Cardiac muscle cell (in vitro differentiated cells and primary cell): ENCODE data around the gene CCDC102A. TPM values are rescaled to one million over a fixed set of nuclear protein-coding genes. Genes with fewer than 3 reads are reported as not detected.

Experiments used
- DNase-seq, 2 donors: peaks; one replicate each; pipeline versions ENCODE4 v3.0.0 to v3.0.0-alpha.2; 2010 to 2017; ENCODE audit warnings: low read depth in 1 of 2, low spot score in 1 of 2
- H3K27ac ChIP-seq: fragments of 200-600 bp; sonication (generic); 2 replicates; pipeline ENCODE4 v1.5.1; 2016
- H3K27me3 ChIP-seq: fragments of 200-600 bp; sonication (generic); 2 replicates; pipeline ENCODE4 v1.6.0; 2016; ENCODE audit warnings: control low read depth
- H3K36me3 ChIP-seq: fragments of 200-600 bp; sonication (generic); 2 replicates; pipeline ENCODE4 v1.5.1; 2016; ENCODE audit warnings: control low read depth
- H3K4me1 ChIP-seq: fragments of 200-600 bp; sonication (generic); 2 replicates; pipeline ENCODE4 v1.8.1; 2017; ENCODE audit warnings: low read depth, mild to moderate bottlenecking, mixed run types
- H3K4me3 ChIP-seq: fragments of 200-600 bp; sonication (generic); 2 replicates; pipeline ENCODE4 v1.5.1; 2016; ENCODE audit warnings: mild to moderate bottlenecking
- H3K9me3 ChIP-seq: fragments of 200-600 bp; sonication (generic); 2 replicates; pipeline ENCODE4 v1.5.1; 2017; ENCODE audit warnings: low read depth, mild to moderate bottlenecking, control low read depth
- polyA plus RNA-seq: library from polyadenylated mRNA; unstranded; fragments of >200 nt; fragmentation: Nextera tagmentation; extraction: Ambion mirVana; gene quantifications from 2 replicates; pipeline ENCODE4 v1.2.1, GENCODE V29; 2016
- total RNA-seq: library from RNA; depleted of rRNA; stranded (reverse); fragments of >200 nt; gene quantifications from 2 replicates; pipeline ENCODE4 v1.2.3, GENCODE V29; 2016
- TF ChIP-seq, protein P1 (sequence below): IDR thresholded peaks from 2 replicates; pipeline ENCODE4 v1.5.1; 2012; ENCODE audit warnings: low read depth, mild to moderate bottlenecking, low read length

Gene CCDC102A
- total and polyA plus RNA-seq, 2 experiments from 2014 or later = 30.1 to 51.9 TPM

DNA sequence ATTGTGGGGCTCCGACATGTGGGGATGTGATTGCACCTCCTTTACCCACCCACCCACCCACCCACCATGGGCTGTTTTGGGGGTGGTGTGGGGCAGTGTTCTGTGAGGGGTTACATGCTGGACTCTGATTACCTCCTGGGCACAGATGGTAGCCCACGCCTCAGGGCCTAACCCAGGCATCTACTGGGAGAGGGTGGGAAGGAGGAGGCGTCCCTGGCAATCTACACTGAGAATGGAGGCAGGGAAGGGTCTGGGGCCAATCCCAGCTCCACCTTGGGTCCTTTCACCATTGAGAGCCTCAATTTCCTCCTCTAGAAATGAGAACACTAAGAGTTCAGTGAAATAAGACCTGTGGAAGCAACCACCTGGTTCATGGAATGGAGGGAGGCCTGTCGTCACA is 38.3 kb downstream of the CCDC102A start:
- TF ChIP-seq, protein P1, sequence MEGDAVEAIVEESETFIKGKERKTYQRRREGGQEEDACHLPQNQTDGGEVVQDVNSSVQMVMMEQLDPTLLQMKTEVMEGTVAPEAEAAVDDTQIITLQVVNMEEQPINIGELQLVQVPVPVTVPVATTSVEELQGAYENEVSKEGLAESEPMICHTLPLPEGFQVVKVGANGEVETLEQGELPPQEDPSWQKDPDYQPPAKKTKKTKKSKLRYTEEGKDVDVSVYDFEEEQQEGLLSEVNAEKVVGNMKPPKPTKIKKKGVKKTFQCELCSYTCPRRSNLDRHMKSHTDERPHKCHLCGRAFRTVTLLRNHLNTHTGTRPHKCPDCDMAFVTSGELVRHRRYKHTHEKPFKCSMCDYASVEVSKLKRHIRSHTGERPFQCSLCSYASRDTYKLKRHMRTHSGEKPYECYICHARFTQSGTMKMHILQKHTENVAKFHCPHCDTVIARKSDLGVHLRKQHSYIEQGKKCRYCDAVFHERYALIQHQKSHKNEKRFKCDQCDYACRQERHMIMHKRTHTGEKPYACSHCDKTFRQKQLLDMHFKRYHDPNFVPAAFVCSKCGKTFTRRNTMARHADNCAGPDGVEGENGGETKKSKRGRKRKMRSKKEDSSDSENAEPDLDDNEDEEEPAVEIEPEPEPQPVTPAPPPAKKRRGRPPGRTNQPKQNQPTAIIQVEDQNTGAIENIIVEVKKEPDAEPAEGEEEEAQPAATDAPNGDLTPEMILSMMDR = no peak
- peaks cover 35% of the 10 kb centered on the region for H3K4me1 ChIP-seq
- H3K27ac ChIP-seq = peak overlapping the region; percentile 83
- no peaks in the 10 kb centered on the region for H3K36me3 ChIP-seq
- no peak for DNase-seq
- no peaks in the 10 kb centered on the region for H3K9me3 ChIP-seq
- no peaks in the 10 kb centered on the region for H3K27me3 ChIP-seq
- no peak overlapping the region for H3K4me3 ChIP-seq

DNA sequence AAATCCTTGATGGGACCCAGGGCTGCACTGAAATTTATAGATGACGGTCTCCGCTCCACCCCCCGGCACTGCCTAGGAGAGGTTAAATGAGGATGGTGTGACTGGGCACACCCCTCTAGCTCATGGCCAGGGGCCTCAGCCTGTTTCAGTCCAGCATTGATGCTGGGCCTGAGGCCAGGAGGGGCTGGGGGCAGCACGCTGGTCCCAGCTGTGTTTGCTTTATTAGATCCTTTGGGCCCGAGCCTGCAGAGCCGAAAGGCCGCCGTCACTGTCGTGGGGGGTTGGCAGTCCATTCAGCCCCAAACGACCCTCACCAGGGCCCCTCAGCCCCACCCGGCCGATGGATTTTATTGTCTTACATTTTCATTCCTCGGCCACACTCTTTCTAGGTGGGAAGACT is 39.2 kb downstream of the CCDC102A start:
- no peaks in the 10 kb centered on the region for H3K27me3 ChIP-seq

DNA sequence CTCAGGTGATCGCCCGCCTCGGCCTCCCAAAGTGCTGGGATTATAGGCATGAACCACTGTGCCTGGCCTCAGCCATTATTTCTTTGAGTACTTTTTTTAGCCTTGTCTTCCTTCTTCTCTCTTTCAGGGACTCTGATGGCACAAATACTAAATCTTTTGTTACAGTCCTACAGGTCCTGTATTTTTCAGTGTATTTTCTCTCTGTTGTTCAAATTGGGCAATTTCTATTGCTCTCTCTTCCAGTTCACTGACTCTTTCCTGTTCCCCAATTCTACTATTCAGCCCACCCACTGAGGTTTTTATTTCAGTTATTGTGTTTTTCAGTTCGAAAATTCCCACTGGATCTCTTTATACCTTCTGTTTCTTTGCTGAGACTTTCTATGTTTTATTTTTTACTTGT is 42.6 kb downstream of the CCDC102A start:
- Histone ChIP-seq H3K9me3 (no peaks in the 10 kb centered on the region), H3K4me3 (no peak overlapping the region), H3K27ac (no peak overlapping the region), H3K36me3 (no peaks in the 10 kb centered on the region), H3K4me1 (peaks cover 12% of the 10 kb centered on the region), H3K27me3 (no peaks in the 10 kb centered on the region)
- no peak for DNase-seq
- TF ChIP-seq, protein P1 = no peak

More for the DNA sequence above, 39.2 kb downstream of the CCDC102A start:
- Histone ChIP-seq H3K9me3 (no peaks in the 10 kb centered on the region), H3K36me3 (no peaks in the 10 kb centered on the region), H3K27ac (peak overlapping the region; percentile 37), H3K4me3 (no peak overlapping the region), H3K4me1 (peaks cover 30% of the 10 kb centered on the region)
- TF ChIP-seq, protein P1 = no peak
- no peak for DNase-seq

DNA sequence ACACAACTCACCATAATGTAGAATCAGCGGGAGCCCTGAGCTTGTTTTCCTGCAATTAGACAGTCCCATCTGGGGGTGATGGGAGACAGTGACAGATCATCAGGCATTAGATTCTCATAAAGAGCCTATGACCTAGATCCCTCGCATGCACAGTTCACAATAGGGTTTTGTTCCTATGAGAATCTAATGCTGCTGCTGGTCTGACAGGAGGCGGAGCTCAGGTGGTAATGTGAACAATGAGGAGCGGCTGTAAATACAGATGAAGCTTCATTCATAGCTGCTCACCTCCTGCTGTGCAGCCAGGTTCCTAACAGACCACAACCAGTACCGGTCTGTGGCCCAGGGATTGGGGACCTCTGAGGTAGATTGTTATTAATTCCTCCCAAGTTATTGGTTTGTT is 47.1 kb downstream of the CCDC102A start:
- no peak for DNase-seq
- Histone ChIP-seq H3K36me3 (no peaks in the 10 kb centered on the region), H3K9me3 (no peaks in the 10 kb centered on the region), H3K27ac (no peak overlapping the region), H3K27me3 (no peaks in the 10 kb centered on the region), H3K4me3 (no peak overlapping the region), H3K4me1 (peaks cover 23% of the 10 kb centered on the region)
- TF ChIP-seq, protein P1 = no peak

DNA sequence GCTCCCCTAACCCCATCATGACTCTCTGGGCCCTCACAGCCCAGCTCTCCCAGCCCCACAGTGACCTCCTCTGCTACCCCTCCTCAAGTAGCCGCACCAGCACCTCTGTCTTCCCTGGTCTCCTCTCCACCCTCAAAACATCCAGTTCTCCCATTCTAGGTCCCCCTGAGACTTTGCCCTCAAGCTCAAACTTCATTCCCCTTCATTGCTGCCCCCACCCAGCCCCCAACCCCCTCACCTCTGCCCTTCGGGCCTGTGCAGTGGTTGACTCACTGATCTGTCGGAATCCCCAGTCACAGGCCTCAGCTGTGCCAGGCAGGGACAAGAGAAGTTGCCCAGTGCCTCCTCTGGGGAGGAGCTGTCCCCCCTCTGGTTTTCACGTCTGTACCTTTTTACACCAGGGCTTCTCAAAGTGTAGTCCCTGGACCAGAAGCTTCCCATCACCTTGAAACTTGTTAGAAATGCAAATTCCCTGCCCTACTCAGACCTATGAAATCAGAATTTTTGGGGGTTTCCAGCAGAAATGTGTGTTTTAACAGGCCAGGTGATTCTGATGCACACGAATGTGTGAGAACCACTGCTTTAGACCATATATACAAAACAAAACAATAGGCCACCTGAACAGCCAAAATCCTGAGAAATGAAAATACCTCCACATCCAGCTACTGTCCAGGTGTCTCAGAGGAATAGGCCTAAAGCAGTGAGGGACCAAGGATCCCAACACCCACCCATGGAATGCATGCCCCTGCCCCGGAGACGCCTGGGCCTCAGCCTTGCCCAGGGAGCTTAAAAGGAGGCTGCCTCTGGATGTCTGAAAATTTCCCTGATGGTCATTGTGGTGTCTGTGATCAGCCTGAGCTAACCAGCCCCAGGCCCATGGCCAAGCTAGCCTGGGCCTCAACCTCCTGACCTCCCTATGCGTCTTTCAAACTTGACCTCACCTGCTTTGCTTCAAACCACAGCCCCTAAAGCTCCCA is 49.2 kb downstream of the CCDC102A start:
- Histone ChIP-seq H3K36me3 (peaks cover 3% of the 10 kb centered on the region), H3K27me3 (no peaks in the 10 kb centered on the region), H3K9me3 (no peaks in the 10 kb centered on the region), H3K27ac (peak overlapping the region; percentile 77), H3K4me1 (peaks cover 24% of the 10 kb centered on the region), H3K4me3 (peak overlapping the region; percentile 100)
- no peak for DNase-seq
- TF ChIP-seq, protein P1 = no peak
